Stomach (tissue), 9 donors: ENCODE results near the gene STT3A. TPM values are rescaled to one million over a fixed set of nuclear protein-coding genes. Genes with fewer than 3 reads are reported as not detected.

ENCODE experiments used
- DNase-seq, 2 donors: peaks; one replicate each; pipeline versions ENCODE4 v3.0.0 to v3.0.0-alpha.2; 2013 to 2019
- H3K27ac ChIP-seq, 5 donors: fragments of 200-600 bp in 4 of 5; sonication (generic) in 4 of 5; one replicate each; pipeline ENCODE4 v1.5.1; 2013 to 2019; ENCODE audit warnings: mild to moderate bottlenecking in 1 of 5, moderate library complexity in 1 of 5
- H3K27me3 ChIP-seq, 3 donors: fragments of 200-600 bp; sonication (generic); one replicate each; pipeline ENCODE4 v1.5.1; 2017 to 2019; ENCODE audit warnings: mixed run types in 1 of 3
- H3K36me3 ChIP-seq, 4 donors: fragments of 200-600 bp; sonication (generic); 1 replicate in 3 of 4; 2 replicates in 1 of 4; pipeline ENCODE4 v1.5.1; 2016 to 2019
- H3K4me1 ChIP-seq, 4 donors: fragments of 200-600 bp; sonication (generic); one replicate each; pipeline ENCODE4 v1.5.1; 2016 to 2019
- H3K4me3 ChIP-seq, 4 donors: fragments of 200-600 bp; sonication (generic) in 3 of 4; one replicate each; pipeline ENCODE4 v1.5.1; 2016 to 2019; ENCODE audit warnings: mild to moderate bottlenecking in 1 of 4
- H3K9me3 ChIP-seq, 4 donors: fragments of 200-600 bp; sonication (generic); one replicate each; pipeline ENCODE4 v1.5.1; 2016 to 2019
- CTCF ChIP-seq, 7 experiments: fragments of 450-650 bp in 4 of 7; fragments of 200-600 bp in 3 of 7; sonication (generic) in 3 of 7; IDR thresholded peaks; one replicate each; pipeline ENCODE4 v1.5.1; 2016 to 2019; ENCODE audit warnings: antibody characterized with exemption in 7 of 7, control low read depth in 2 of 7, mild to moderate bottlenecking in 1 of 7
- EP300 ChIP-seq: sonication (generic); formaldehyde crosslinking; IDR thresholded peaks from one replicate; pipeline ENCODE4 v1.6.1; 2017; ENCODE audit warnings: antibody characterized with exemption
- POLR2A ChIP-seq, 4 donors: fragments of 450-650 bp; IDR thresholded peaks; one replicate each; pipeline ENCODE4 v1.6.1; 2016; ENCODE audit warnings: antibody characterized with exemption in 4 of 4, control low read depth in 2 of 4, mild to moderate bottlenecking in 1 of 4, moderate library complexity in 1 of 4
- POLR2AphosphoS5 ChIP-seq, 3 donors: sonication (generic); formaldehyde crosslinking; IDR thresholded peaks; one replicate each; pipeline ENCODE4 v1.6.1; 2016; ENCODE audit warnings: antibody characterized with exemption in 3 of 3
- WGBS, 5 donors: extraction: QIAGEN DNeasy Blood & Tissue Kit in 3 of 5; methylation state at CpG; one replicate each; pipeline versions ENCODE4 v1.1.5 to v1.1.7; 2013 to 2018; 5-methylcytosine and 5-hydroxymethylcytosine counted together
- intact Hi-C: fragments of 100-400 bp; cut with DNase I; formaldehyde crosslinking; loops from one replicate; pipeline ENCODE4 v1.15.1; 2023; ENCODE audit warnings: low total_unique reads
- polyA plus RNA-seq, 3 donors: library from polyadenylated mRNA; stranded (reverse); fragments of 200-250 nt; gene quantifications; one replicate each; pipeline ENCODE4 v1.2.3, GENCODE V29; 2013
- total RNA-seq, 5 donors: library from RNA; depleted of rRNA; stranded (reverse); fragments of >200 nt; gene quantifications; one replicate each; pipeline versions ENCODE4 v1.1.0 to v1.2.3, GENCODE V29; 2014 to 2016
- donor health status: healthy with polysubstance abuse.
- donor health status: Bipolar disorder and iron deficiency.
- donor health status: healthy.

The STT3A gene
- total and polyA plus RNA-seq, 8 donors, result 19.4 to 113 (median 34.9) TPM

- peaks cover 0 to 33% (median 13%) of the 10 kb centered on the region in 4 donors for H3K36me3 ChIP-seq
- intact Hi-C loops, result no loop called here
- 84 to 92% (median 85%) methylated on average over 3 of the region's 3 CpGs for WGBS, 5 donors
- no peaks in the 10 kb centered on the region for H3K9me3 ChIP-seq
- H3K27ac ChIP-seq, result no peak overlapping the region
- TF ChIP-seq EP300 (no peak), CTCF (IDR thresholded peaks at IDR 0.05) (no peak)
- DNase-seq, result no peak
- no peaks in the 10 kb centered on the region for H3K4me1 ChIP-seq
- no peaks in the 10 kb centered on the region for H3K27me3 ChIP-seq
- H3K4me3 ChIP-seq, result no peak overlapping the region
Measured at GRCh38 chr11:125637840-125638239, 45.2 kb downstream of the STT3A start.

GRCh38 chr11:125638315-125638714, 45.7 kb downstream of the STT3A start:
- TF ChIP-seq POLR2AphosphoS5 (IDR thresholded peaks at IDR 0.05) (no peak), EP300 (no peak), POLR2A (IDR thresholded peaks at IDR 0.05) (no peak), CTCF (IDR thresholded peaks at IDR 0.05) (no peak)
- DNase-seq, result no peak
- no peaks in the 10 kb centered on the region for H3K9me3 ChIP-seq
- WGBS, 5 donors, result 88 to 100% (median 92%) methylated on average over 1 of the region's 1 CpG
- H3K4me1 ChIP-seq, result no peaks in the 10 kb centered on the region
- H3K4me3 ChIP-seq, result no peak overlapping the region
- no peaks in the 10 kb centered on the region for H3K27me3 ChIP-seq
- intact Hi-C loops, result no loop called here
- H3K36me3 ChIP-seq, result peaks cover 0 to 32% (median 12%) of the 10 kb centered on the region in 4 donors
- no peak overlapping the region for H3K27ac ChIP-seq

- no peaks in the 10 kb centered on the region for H3K4me1 ChIP-seq
- DNase-seq, result no peak
- intact Hi-C loops, result no loop called here
- H3K27me3 ChIP-seq, result no peaks in the 10 kb centered on the region
- no peaks in the 10 kb centered on the region for H3K9me3 ChIP-seq
- H3K27ac ChIP-seq, result no peak overlapping the region
- no peak overlapping the region for H3K4me3 ChIP-seq
- TF ChIP-seq POLR2A (IDR thresholded peaks at IDR 0.05) (no peak), POLR2AphosphoS5 (IDR thresholded peaks at IDR 0.05) (no peak), CTCF (IDR thresholded peaks at IDR 0.05) (no peak), EP300 (no peak)
- H3K36me3 ChIP-seq, result peaks cover 0 to 17% (median 11%) of the 10 kb centered on the region in 4 donors
- WGBS, 5 donors, result 92 to 98% (median 98%) methylated on average over 3 of the region's 3 CpGs
Measured at GRCh38 chr11:125645871-125646270, 53.2 kb downstream of the STT3A start.

GRCh38 chr11:125649465-125650166, 57.0 kb downstream of the STT3A start:
- 86 to 94% (median 90%) methylated on average over 6 of the region's 6 CpGs for WGBS, 5 donors
- Histone ChIP-seq H3K27ac (no peak overlapping the region), H3K27me3 (no peaks in the 10 kb centered on the region), H3K36me3 (peaks cover 0 to 14% (median 6%) of the 10 kb centered on the region in 4 donors), H3K4me1 (no peaks in the 10 kb centered on the region), H3K9me3 (no peaks in the 10 kb centered on the region), H3K4me3 (no peak overlapping the region)
- no peak for TF ChIP-seq POLR2AphosphoS5 (IDR thresholded peaks at IDR 0.05)
- TF ChIP-seq CTCF (IDR thresholded peaks at IDR 0.05), result no peak
- TF ChIP-seq EP300, result no peak
- TF ChIP-seq POLR2A (IDR thresholded peaks at IDR 0.05), result no peak
- DNase-seq, result no peak
- intact Hi-C loops, result no loop called here
